Nephron progenitor cell (in vitro differentiated cells): ENCODE measurements around the gene GALK2.

Source experiments
- DNase-seq: peaks from one replicate; pipeline ENCODE4 v3.0.0; 2021
- H3K27ac Mint-ChIP-seq: 2 replicates; pipeline ENCODE4 v1.8.0; 2021; ENCODE audit warnings: mild to moderate bottlenecking, moderate library complexity, mixed read lengths
- H3K27me3 Mint-ChIP-seq: 2 replicates; pipeline ENCODE4 v1.8.0; 2021; ENCODE audit warnings: mild to moderate bottlenecking, low read depth, mixed read lengths; ENCODE audit not compliant: poor library complexity
- H3K36me3 Mint-ChIP-seq: 2 replicates; pipeline ENCODE4 v1.8.0; 2021; ENCODE audit warnings: low read depth, mixed read lengths
- H3K4me1 Mint-ChIP-seq: 2 replicates; pipeline ENCODE4 v1.8.0; 2021; ENCODE audit warnings: mixed read lengths
- H3K4me3 Mint-ChIP-seq: 2 replicates; pipeline ENCODE4 v1.8.0; 2021; ENCODE audit warnings: mild to moderate bottlenecking, moderate library complexity, mixed read lengths
- H3K9me3 Mint-ChIP-seq: 2 replicates; pipeline ENCODE4 v1.8.0; 2021; ENCODE audit warnings: mild to moderate bottlenecking, moderate library complexity, mixed read lengths
- TF ChIP-seq, protein P1 (sequence below): fragments of 200-600 bp; sonication (generic); IDR thresholded peaks from 2 replicates; pipeline ENCODE4 v1.5.0; 2021; ENCODE audit warnings: antibody characterized with exemption

GALK2 gene

GRCh38 chr15:49278751-49279150 is 108.7 kb downstream of the GALK2 start:
- Mint-ChIP-seq H3K27me3 (no peaks in the 10 kb centered on the region), H3K4me1 (no peaks in the 10 kb centered on the region)
- TF ChIP-seq, protein P1, sequence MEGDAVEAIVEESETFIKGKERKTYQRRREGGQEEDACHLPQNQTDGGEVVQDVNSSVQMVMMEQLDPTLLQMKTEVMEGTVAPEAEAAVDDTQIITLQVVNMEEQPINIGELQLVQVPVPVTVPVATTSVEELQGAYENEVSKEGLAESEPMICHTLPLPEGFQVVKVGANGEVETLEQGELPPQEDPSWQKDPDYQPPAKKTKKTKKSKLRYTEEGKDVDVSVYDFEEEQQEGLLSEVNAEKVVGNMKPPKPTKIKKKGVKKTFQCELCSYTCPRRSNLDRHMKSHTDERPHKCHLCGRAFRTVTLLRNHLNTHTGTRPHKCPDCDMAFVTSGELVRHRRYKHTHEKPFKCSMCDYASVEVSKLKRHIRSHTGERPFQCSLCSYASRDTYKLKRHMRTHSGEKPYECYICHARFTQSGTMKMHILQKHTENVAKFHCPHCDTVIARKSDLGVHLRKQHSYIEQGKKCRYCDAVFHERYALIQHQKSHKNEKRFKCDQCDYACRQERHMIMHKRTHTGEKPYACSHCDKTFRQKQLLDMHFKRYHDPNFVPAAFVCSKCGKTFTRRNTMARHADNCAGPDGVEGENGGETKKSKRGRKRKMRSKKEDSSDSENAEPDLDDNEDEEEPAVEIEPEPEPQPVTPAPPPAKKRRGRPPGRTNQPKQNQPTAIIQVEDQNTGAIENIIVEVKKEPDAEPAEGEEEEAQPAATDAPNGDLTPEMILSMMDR, result no peak

DNA sequence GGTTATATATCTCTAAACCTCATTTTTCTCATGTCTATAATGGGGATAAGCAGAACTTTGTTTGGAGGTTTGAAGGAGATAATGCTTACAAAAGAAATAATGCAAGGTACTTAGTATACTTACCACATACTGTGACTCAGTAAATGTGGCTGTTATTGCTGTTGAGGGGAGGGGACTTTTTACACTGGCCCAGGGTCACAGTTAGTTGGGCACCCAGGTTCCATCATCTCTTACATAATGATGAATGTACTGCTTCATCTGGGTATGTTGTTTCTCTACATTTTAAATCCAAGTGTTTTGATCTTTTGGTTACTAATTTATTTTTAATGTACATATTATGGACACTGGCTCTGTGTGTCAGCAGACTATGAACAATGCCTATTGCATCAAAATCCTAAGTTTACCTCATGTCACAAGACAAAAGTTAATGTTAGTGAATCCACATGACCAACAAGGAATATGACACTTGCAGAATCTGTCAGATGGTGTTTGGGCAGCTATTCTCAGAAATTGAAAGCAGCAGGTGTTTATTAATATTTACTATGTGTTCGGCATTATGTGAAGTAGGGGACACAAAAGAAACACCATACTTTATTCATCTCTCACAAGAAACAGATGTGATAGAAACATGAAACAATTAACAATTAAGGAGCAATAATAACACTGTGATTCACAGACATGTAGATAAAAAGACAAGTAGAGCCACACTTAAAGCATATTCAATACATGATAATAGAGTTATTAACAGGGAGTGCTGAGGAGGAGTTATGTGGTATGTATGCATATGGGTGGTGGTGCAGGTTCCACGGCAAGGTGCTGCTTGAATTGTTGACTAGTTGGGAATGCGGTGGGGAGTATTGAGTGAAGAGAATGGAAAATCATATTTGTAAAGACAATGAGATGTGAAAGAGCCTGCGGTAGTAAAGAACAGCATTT is 109.7 kb downstream of the GALK2 start:
- TF ChIP-seq, protein P1, result no peak
- H3K4me3 Mint-ChIP-seq, result no peak overlapping the region
- peaks cover 30% of the 10 kb centered on the region for H3K36me3 Mint-ChIP-seq
- H3K27me3 Mint-ChIP-seq, result no peaks in the 10 kb centered on the region
- H3K9me3 Mint-ChIP-seq, result no peaks in the 10 kb centered on the region
- no peak overlapping the region for H3K27ac Mint-ChIP-seq
- no peaks in the 10 kb centered on the region for H3K4me1 Mint-ChIP-seq
- DNase-seq, result no peak

More at GRCh38 chr15:49278751-49279150, 108.7 kb downstream of the GALK2 start:
- Mint-ChIP-seq H3K36me3 (peaks cover 22% of the 10 kb centered on the region), H3K4me3 (no peak overlapping the region), H3K9me3 (no peaks in the 10 kb centered on the region), H3K27ac (no peak overlapping the region)
- no peak for DNase-seq

DNA sequence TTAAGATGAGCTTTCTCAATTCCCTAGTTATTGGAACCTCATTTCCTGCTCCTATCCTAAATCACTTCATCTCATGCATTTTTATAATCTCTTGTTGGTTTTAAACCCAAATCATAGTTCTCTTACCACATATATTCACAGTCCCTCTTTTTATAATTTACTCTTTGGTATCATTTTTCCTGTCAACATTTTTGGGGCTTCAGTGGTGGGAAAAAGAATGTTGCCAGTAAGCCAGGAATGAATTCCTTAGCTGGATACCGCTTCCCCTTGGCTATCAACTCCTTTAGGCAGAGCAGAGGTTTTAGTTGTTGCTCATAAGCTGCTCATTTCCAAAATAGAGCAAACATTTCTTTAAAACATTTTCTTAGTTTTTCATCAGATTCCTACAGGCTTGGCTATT is 112.3 kb downstream of the GALK2 start:
- H3K4me1 Mint-ChIP-seq, result no peaks in the 10 kb centered on the region
- no peak for DNase-seq
- H3K36me3 Mint-ChIP-seq, result peaks cover 40% of the 10 kb centered on the region
- TF ChIP-seq, protein P1, result no peak
- H3K9me3 Mint-ChIP-seq, result no peaks in the 10 kb centered on the region
- H3K27ac Mint-ChIP-seq, result no peak overlapping the region
- H3K27me3 Mint-ChIP-seq, result no peaks in the 10 kb centered on the region
- H3K4me3 Mint-ChIP-seq, result no peak overlapping the region

DNA sequence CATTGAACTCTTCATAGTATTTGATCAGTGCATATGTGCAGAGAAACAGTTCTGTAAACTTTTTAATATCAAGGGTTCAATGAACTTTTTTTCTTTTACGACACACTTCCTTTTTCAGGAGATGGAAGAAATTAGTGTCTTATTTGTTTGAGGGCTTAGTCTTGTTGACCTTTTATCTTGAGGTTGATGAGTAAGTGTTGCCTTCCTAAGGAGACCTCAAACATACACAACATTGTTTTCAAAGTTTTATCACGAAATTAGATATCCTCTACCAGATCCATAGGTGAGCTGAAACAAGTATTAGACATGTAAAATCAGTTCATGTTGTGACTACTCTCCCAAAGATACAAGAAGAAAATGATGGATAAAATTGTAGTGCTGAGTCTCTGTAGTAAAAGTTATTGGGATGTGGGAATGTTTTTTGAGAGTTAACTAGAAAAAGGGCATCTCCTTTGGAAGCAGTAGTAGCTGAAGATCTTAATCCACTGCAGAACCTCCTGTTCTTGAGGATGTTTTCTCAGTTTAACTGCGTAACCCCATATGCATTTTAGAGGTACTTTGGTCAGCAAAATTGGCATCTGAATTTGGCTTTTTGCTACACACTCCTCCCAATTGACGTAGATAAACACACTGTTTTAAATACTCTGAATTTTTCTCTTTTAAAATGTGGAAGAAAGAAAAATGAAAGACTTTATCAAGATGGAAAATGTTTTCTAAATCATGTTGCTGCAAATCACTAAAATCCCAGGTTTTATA is 116.8 kb downstream of the GALK2 start:
- peak overlapping the region; percentile 13 for H3K27ac Mint-ChIP-seq
- H3K36me3 Mint-ChIP-seq, result peaks cover 41% of the 10 kb centered on the region
- H3K9me3 Mint-ChIP-seq, result no peaks in the 10 kb centered on the region
- TF ChIP-seq, protein P1, result no peak
- H3K27me3 Mint-ChIP-seq, result no peaks in the 10 kb centered on the region
- no peak overlapping the region for H3K4me3 Mint-ChIP-seq
- no peak for DNase-seq
- no peaks in the 10 kb centered on the region for H3K4me1 Mint-ChIP-seq

- no peaks in the 10 kb centered on the region for H3K4me1 Mint-ChIP-seq
- H3K36me3 Mint-ChIP-seq, result peaks cover 42% of the 10 kb centered on the region
- no peak overlapping the region for H3K27ac Mint-ChIP-seq
- no peaks in the 10 kb centered on the region for H3K9me3 Mint-ChIP-seq
- no peak for DNase-seq
- H3K4me3 Mint-ChIP-seq, result no peak overlapping the region
- TF ChIP-seq, protein P1, result no peak
- H3K27me3 Mint-ChIP-seq, result no peaks in the 10 kb centered on the region
Observed at GRCh38 chr15:49287481-49287880, 117.4 kb downstream of the GALK2 start.
